Measurements from ENCODE around the gene DCUN1D1. TPM values are rescaled to one million over a fixed set of nuclear protein-coding genes. Genes with fewer than 3 reads are reported as not detected.
"Not testable (repeated sequence)": the region's sequence is repeated elsewhere in the genome, so short reads cannot be mapped to it uniquely, and the experiment has no call there.

The DCUN1D1 gene
- 6.1 and 9.6 TPM in 2 replicates for total RNA-seq (2014; rRNA removed; shearing (Covaris generic))

DNA sequence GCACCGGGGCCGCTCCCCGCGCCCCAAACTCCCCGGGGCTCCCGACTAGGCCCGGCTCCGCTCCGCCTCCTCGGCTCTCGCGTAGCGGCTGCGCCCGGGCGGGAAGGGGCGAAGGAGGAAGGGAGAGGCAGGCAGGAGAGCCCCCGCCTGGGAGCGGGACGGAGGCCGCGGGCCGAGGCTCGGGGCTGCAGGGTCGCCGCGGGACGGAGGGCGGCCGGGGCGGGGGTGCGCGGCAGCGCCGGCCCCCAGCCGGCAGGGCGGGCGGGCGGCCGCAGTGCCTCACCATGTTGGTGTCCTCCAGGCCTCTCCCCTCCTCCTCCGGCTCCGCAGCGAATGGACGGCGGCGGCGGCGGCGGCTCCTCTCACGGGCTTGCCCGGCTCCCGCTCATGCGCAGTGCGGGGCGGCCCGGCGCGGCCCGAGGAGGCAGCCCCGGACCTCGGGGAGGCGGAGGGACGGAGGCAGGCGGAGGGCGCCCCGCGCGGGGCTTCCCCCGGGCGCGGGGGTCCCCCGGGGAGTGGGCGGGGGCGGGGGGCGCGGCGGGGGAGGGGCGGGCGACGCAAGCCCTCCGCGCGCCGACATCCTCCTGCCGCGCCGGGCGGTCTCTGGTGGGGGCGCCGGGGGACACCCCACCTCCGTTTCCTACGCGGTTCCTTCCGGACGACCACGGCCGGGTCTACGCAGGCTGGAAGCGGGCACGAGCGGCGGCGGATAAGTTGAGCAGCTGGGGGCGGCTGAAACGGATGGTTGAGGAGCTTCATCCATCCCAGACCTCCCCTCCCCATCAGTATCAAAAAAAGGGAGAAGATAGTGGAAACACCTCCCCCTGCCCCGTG, at the start of gene DCUN1D1:
Gene DCUN1D1, minus strand, starts transcription at position 335 of the 834 bp plus-strand sequence. Its CDS starts 49 bp downstream, at position 286.
- in situ Hi-C loops (cut with HindIII; ENCODE audit: low sequenced_read_pairs), result no loop called here
- peak; percentile 84 for DNase-seq (ENCODE audit: low spot score)

DNA sequence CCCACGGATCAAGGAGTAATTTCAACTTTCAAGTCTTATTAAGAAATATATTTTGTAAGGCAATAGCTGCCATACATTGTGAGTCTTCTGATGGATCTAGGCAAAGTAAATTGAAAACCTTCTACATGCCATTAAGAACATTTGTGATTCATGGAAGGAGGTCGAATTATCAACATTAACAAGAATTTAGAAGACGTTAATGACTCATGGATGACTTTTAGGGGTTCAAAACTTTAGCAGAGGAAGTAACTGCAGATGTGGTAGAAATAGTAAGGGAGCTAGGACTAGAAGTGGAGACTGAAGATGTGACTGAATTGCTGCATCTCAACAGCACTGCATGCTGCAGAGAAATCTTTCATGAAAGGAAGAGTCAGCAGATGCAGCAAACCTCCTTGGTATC, 48.1 kb upstream of the DCUN1D1 start:
- DNase-seq (ENCODE audit: low spot score), result no peak
- in situ Hi-C loops (cut with HindIII; ENCODE audit: low sequenced_read_pairs), result no loop called here

DNA sequence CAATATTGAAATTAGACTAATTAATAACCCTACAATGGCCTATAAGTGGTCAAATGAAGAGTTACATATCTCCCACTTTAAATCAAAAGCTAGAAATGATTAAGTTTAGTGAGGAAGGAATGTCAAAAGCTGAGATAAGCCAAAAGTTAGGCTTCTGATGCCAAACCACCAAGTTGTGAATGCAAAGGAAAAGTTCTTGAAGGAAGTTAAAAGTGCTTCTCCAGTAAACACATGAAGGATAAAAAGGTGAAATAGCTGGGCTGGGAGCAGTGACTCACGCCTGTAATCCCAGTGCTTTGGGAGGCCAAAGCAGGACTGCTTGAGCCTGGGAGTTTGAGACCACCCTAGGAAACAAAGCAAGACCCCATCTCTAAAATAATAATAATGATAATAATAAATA, 46.9 kb upstream of the DCUN1D1 start:
- no peak for DNase-seq (ENCODE audit: low spot score)
- in situ Hi-C loops (cut with HindIII; ENCODE audit: low sequenced_read_pairs), result no loop called here

DNA sequence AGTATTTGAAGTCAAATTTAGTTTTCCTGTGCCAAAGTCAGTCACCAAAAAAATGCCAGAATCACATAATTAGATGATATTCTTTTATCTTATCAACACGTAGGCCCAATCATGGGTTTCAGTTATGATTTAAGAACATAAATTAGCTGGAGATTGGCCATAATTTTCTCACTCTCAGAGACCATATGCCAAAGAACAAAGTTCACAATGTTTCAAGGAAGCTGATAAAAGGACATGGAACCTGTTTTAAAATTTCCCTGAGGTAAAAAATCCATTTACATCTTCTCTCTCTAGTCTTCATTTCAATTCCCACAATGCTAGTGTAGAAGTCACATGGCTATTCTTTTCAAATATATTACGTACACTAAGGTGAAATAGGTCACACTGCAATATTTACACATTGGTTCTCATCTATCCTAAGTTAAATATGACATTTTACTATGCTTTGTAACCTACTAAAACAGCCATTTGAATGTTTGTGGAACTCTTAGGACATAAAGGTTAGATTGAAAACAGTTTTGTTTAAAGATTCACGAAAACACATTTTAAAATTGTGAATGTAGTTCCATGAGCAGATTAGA, 42.7 kb upstream of the DCUN1D1 start:
- no peak for DNase-seq (ENCODE audit: low spot score)
- in situ Hi-C loops (cut with HindIII; ENCODE audit: low sequenced_read_pairs), result no loop called here

DNA sequence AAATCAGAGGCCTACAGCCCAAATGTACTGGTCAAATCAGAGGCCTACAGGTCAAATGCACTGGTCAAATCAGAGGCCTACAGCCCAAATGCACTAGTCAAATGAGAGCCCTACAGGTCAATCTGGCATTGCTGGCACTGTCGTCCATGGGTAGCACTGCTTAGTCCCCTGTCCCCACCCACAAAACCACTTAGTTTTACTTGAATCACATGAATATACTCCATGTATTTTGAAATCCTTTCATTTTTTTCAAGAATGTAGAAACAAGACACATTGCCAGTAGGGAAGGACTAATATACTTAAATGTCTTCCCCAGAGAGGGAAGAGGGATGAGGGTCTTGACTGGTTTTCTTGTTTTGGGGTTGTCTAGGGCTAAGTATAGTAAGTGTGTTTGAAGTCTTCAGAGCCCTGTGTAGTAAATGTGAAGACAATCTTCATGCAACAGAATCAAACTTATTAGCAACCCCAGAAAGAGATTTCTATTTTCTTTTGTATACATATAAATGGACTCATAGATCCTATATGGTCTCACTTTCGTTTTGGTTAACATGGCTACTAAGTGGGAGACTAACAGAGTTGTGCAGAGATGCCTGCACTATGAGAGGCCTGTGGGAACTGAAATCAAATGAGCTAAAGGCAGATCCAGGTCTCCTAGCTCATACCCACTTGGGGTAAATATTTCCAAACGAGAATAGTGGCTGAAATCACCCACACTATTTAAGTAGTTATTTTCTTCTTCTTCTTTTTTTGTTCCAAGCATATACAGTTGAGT, 38.3 kb upstream of the DCUN1D1 start:
- no peak for DNase-seq (ENCODE audit: low spot score)
- in situ Hi-C loops (cut with HindIII; ENCODE audit: low sequenced_read_pairs), result no loop called here

DNA sequence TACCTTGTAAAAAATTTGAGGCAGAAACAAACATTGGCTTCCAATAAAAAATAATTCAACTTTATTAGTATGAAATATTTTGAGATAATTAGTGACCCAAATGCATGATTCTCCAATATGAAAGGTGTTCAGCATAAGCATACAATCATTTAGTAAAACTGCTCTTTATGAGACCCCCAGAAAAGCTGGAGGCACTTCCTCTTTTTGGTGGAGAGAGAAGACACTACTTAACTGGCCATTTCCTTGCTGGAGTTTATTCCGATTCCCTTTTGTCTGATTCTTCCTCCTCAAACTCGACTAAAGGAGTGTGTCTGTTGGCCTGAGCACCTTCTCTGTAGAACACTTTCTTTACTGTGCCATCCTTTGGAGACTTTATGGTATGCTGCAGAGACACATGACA, 34.8 kb upstream of the DCUN1D1 start:
- no peak for DNase-seq (ENCODE audit: low spot score)
- in situ Hi-C loops (cut with HindIII; ENCODE audit: low sequenced_read_pairs), result no loop called here

DNA sequence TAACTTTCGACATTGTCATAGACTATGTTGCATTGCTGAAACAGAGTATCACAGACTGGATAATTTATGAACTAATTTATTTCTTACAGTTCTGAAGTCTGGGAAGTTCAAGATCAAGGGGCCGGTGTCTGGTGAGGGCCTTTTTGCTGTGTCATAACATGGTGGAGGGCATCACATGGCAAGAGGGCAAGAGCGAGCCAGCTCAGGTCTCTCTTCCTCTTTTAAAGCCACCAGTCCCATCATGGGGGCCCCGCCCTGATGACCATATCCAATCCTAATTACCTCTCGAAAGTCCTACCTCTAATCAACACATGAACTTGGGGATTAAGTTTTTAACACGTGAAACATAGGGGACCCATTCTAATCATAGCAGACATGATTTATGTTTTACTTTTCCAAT, 33.5 kb upstream of the DCUN1D1 start:
- no peak for DNase-seq (ENCODE audit: low spot score)
- in situ Hi-C loops (cut with HindIII; ENCODE audit: low sequenced_read_pairs), result no loop called here

DNA sequence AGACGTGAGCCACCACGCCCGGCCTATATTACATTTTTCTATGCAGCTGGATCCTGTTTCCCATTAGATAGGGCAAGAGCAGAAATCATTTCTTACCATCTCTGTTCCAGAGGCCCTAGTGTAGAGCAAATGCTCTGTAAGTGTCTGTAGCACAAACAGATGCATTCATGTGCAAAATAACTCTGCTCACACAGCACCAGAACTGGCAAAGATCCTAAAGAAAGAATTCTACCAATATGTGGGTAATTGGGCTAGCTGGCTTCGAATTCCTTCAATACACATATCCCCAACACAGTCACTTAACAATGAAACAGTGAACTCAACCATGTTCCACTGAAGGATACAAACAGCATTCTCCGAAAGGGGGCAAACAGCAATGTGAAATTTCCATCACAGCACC, 32.7 kb upstream of the DCUN1D1 start:
- no peak for DNase-seq (ENCODE audit: low spot score)
- in situ Hi-C loops (cut with HindIII; ENCODE audit: low sequenced_read_pairs), result no loop called here

DNA sequence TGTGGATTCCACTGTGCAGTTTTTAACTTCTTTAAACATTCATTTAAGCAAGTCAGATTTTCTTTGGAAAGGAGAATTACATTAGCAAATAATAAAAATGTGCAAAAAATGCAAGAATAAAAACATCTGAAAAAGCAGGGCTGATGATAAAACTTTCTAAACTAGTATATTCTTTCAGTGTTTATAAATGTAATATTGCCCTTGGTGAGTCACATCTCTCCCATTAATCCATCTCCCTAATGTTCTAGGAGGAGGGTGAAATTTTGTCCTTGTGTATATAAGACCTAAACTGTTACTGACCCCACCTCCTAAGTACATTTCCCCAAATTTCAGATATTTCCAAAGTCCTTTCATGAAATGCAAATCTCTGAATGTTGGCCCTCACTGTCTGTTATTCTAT, 28.5 kb upstream of the DCUN1D1 start:
- in situ Hi-C loops (cut with HindIII; ENCODE audit: low sequenced_read_pairs), result no loop called here
- no peak for DNase-seq (ENCODE audit: low spot score)

DNA sequence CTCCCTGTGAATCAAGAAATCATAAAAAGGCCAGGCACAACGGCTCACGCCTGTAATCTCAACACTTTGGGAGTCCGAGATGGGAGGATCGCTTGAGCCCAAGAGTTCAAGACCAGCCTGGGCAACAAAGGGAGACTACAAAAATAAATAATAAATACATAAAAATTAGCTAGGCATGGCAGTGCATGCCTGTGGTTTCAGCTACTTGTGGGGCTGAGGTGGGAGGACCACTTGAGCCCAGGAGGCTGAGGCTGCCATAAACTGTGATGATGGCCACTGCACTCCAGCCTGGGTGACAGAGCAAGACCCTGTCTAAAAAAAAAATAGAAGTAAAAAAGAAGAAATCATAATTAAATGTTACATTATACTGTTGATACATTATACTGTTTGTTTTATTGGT, 28.0 kb upstream of the DCUN1D1 start:
- in situ Hi-C loops (cut with HindIII; ENCODE audit: low sequenced_read_pairs), result no loop called here
- no peak for DNase-seq (ENCODE audit: low spot score)

DNA sequence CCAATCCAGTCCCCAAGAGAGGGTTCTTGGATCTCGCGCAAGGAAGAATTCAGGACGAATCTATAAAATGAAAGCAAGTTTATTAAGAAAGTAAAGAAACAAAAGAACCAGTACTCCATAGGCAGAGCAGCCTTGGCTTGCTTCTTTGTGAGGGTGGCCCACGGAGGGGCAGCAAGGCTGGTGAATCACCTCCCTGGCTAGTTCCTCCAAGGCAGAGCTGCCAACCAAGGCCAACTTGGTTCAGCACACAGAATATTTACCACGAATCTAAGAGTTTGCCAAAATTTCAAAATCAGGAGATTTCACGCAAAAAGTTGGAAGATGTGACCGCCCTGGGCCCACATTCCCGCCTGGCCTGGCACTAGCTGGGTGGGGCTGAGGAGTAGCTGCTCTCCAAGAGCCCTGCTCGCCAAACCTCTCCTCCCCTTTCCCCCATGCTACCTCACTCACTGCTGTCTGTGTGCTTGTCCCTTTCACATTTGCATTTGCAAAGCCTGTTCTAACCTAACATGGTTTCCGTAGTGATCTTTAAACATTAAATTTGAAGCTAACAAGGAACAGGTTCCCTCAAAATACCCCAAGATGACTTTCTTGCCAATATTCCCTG, 26.2 kb upstream of the DCUN1D1 start:
- in situ Hi-C loops (cut with HindIII; ENCODE audit: low sequenced_read_pairs), result no loop called here
- no peak for DNase-seq (ENCODE audit: low spot score)

DNA sequence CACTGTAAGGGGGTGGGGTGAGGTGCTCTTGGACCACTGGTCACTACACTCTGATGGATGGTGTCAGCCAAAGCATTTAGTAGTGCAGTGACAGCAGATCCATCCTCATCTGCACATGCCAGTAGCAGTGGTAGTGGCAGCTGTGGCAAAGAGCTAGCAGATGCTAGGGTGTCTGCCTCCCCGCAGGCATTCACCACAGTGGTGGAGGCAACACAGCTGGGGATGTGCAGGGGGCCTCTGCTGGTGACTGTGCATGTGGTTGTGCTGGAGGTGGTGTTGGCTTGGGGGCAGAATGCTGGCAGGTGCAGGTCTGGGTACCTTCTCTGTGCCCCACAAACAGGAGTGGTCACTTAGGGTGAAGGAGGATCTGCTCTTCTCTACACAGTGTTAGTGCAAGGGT, 19.4 kb upstream of the DCUN1D1 start:
- no peak for DNase-seq (ENCODE audit: low spot score)
- in situ Hi-C loops (cut with HindIII; ENCODE audit: low sequenced_read_pairs), result no loop called here

DNA sequence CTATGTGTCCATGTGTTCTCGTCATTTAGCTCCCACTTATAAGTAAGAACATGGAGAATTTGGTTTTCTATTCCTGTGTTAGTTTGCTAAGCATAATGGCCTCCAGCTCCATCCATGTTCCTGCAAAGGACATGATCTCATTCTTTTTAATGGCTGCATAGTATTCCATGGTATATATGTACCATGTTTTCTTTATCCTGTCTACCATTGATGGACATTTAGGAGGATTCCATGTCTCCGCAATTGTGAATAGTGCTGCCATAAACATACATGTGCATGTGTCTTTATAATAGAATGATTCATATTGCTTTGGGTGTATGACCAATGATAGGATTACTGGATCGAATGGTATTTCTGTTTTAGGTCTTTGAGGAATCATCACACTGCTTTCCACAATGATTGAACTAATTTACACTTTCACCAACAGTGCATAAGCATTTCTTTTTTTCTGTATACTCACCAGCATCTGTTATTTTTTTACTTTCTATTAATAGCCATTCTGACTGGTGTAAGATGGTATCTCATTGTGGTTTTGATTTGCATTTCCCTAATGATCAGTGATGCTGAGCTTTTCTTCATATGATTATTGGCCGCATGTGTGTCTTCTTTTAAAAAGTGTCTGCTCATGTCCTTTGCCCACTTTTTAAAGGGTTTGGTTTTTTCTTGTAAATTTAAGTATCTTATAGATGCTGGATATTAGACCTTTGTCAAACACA, 13.3 kb upstream of the DCUN1D1 start:
- DNase-seq (ENCODE audit: low spot score); in situ Hi-C loops (cut with HindIII; ENCODE audit: low sequenced_read_pairs): not testable (repeated sequence)

DNA sequence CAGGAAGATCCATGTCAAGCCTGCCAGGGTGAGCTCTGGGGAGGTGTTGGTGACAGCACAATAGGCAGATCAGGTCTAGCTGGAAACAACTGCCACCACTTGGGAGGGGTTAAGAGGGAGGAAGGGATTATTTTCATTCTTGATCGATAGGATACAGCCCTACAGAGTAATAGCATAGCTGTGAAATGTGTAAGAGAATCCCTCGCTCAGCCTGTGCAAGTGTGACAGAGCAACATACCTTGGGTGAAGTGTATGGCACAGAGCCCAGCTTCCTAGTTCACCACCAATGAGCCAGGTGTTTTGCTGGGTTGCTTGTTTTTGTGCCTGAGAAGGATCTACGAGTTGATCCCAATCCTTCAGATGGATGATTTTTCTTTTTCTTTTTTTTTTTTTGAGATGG, 9.2 kb upstream of the DCUN1D1 start:
- in situ Hi-C loops (cut with HindIII; ENCODE audit: low sequenced_read_pairs), result no loop called here
- no peak for DNase-seq (ENCODE audit: low spot score)

DNA sequence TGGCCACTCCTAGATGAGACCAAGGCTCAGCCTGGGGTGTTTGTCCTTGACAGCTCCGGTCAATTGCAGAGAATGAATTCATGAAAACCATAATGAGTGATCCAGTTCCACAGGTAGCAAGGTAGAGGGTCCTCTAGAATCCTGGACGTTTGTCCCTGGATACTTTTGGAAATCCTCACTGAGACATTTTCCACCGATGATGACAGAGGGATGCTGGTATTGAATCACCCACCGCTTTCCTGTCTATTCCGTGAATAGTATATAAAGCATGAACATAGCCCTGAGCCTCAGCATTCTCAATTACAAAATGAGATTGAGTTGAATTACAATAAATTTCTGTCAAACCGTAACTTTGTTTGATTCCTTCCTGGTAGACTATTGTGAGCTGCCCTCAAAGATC, 5.7 kb upstream of the DCUN1D1 start:
- DNase-seq (ENCODE audit: low spot score), result no peak
- in situ Hi-C loops (cut with HindIII; ENCODE audit: low sequenced_read_pairs), result no loop called here

DNA sequence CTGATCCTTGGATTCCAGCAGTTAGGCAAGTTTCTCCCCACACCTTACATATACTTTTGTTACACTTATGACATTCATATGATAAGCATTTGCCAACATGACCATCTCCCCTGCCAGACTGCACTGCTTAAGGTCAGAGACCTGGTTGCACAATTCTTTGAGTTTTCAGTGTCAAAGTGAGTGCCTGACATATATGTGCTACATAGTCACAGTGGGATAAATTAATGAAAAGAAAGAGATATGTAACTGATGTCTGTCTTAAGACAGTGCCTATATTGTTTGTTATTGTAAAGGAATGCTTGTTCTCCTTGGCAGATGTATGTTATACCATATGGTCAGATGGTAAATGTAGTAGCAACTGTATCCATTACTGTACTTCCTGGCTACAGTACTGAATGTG, 3.5 kb upstream of the DCUN1D1 start:
- DNase-seq (ENCODE audit: low spot score), result no peak
- in situ Hi-C loops (cut with HindIII; ENCODE audit: low sequenced_read_pairs), result no loop called here

DNA sequence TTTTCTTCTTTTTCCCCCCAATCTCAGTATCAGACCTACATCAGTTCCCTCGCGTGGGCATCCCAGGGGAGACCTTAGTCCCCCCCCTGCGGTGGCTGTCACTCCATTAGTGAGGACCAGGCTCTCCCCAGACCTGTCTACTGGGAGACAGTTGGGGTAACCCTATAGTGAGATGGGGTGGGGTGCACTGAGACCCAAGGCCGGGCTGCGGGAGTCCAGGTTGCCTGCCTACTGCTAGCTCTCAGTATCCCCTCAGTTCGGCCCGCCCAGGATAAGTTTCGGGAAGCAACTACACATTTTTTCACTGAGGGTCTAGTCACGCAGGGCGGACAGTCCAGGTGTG, 671 bp upstream of the DCUN1D1 start:
- in situ Hi-C loops (cut with HindIII; ENCODE audit: low sequenced_read_pairs), result no loop called here

DNA sequence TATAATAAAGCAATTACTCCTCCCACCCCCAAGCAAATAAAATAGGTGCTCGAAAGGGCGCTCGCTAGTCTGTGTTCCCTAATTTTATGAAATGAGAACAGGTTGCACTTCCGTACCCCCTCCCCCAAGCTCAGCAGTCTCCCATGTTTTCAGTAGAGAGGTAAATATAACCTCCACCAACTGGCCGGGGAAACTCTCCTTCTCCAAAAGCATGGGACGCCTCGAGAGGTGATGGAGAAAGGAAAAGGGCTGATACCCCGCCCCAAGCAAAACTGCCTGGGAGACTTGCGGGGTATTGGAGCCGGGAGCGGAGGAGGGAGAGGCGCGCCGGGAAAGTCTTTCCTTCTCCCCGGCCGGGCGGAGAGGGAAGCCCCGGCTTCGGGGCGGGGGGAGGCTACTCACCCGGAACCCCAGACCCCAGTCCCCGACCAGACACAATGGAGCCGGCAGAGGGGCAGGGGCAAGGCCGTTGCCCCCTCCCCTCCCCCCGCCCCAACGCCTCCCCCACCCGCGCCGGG, 605 bp downstream of the DCUN1D1 start:
- peak; percentile 38 for DNase-seq (ENCODE audit: low spot score)
- in situ Hi-C loops (cut with HindIII; ENCODE audit: low sequenced_read_pairs), result no loop called here

More for the DNA sequence above, 671 bp upstream of the DCUN1D1 start:
- no peak for DNase-seq (ENCODE audit: low spot score)

DNA sequence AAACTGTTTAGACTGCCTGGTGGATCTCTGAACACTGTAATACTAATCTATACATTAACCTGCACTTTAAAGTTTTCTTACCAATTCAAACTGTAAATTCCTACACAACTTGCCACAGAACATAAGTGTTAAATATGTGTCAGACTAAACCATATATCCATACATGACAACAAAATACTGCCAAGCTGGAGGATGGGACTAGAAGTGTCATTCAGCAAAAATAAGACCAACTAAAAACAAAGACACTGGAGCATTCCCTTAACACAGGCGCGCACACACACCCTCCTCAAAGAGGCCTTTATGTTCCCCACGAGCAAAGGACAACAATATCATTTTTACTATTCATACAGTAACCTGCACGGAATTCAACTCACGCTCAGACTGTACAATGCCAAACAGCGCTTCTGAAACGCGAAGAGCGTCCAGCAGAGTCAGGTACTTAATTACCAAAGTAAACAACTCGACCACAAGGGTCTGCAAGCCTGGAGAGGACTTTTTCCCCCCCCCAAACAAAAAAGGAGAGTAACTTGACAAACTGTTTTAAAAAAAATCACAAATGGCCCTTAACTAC, 1.1 kb downstream of the DCUN1D1 start:
- DNase-seq (ENCODE audit: low spot score), result no peak
- in situ Hi-C loops (cut with HindIII; ENCODE audit: low sequenced_read_pairs), result no loop called here

Data from G401 (cell line).